GM12878 (cell line): ENCODE data around the gene MYO1D. TPM values are rescaled to one million over a fixed set of nuclear protein-coding genes. Genes with fewer than 3 reads are reported as not detected.

Experiments used
- ATAC-seq: fragments of 200-7000 bp; cut with Tn5 transposase; 3 replicates; pipeline ENCODE4 v1.9.1; 2020; ENCODE audit warnings: mild to moderate bottlenecking, moderate library complexity
- BruUV-seq: library from RNA; stranded (reverse); fragments of 400-500 nt; replicated peaks from 2 replicates; lab custom pipeline; 2021; lab: Mats Ljungman, UMichigan
- CTCF ChIA-PET: fragments of 300-600 bp; sonication (Branson Sonifier 250); formaldehyde crosslinking; extraction: SDS; loops from one replicate; lab custom pipeline; 2021; ENCODE audit warnings: inconsistent platforms; lab: Yijun Ruan, JAX
- POLR2A ChIA-PET: fragments of 350-600 bp; formaldehyde crosslinking; extraction: SDS; loops from one replicate; lab custom pipeline; 2021; ENCODE audit warnings: inconsistent platforms; lab: Charles Lee
- RAD21 ChIA-PET: fragments of 300-600 bp; sonication (Branson Sonifier 250); formaldehyde crosslinking; loops from one replicate; lab custom pipeline; 2023; ENCODE audit warnings: antibody characterized with exemption; ENCODE audit not compliant: unreplicated experiment; lab: Charles Lee
- SMC1A ChIA-PET: fragments of 300-600 bp; sonication (Branson Sonifier 250); formaldehyde crosslinking; loops from one replicate; lab custom pipeline; 2023; ENCODE audit not compliant: unreplicated experiment, uncharacterized antibody; lab: Charles Lee
- DNase-seq: peaks from one replicate; pipeline ENCODE4 v3.0.0-alpha.2; 2011; ENCODE audit warnings: low read depth, low spot score
- FAIRE-seq: peaks from 3 replicates; lab custom pipeline; 2011; peaks lifted over from hg19 to GRCh38; lab: Jason Lieb, UNC
- H2AFZ ChIP-seq: 2 replicates; pipeline ENCODE4 v1.6.0; 2011; ENCODE audit warnings: low read depth, low read length, control low read depth; ENCODE audit not compliant: control insufficient read depth
- H3K27ac ChIP-seq: 2 replicates; pipeline ENCODE4 v1.5.1; 2011; ENCODE audit warnings: control low read depth; ENCODE audit not compliant: control insufficient read depth, insufficient read depth
- H3K27me3 ChIP-seq, 2 experiments: replicated peaks in 1 of 2; 2 replicates each; pipeline versions ENCODE4 v1.6.0 to v1.6.1; 2011; ENCODE audit warnings: low read length in 1 of 2; ENCODE audit not compliant: control insufficient read depth in 2 of 2, insufficient read depth in 2 of 2
- H3K36me3 ChIP-seq, 2 experiments: 2 replicates each; pipeline ENCODE4 v1.5.1; 2011; ENCODE audit warnings: low read length in 1 of 2; ENCODE audit not compliant: control insufficient read depth in 2 of 2, insufficient read depth in 2 of 2
- H3K4me1 ChIP-seq: 2 replicates; pipeline ENCODE4 v1.6.1; 2011; ENCODE audit warnings: mild to moderate bottlenecking, low read length, moderate library complexity, mixed read lengths; ENCODE audit not compliant: control insufficient read depth, insufficient read depth
- H3K4me2 ChIP-seq: 2 replicates; pipeline ENCODE4 v1.6.0; 2011; ENCODE audit warnings: control low read depth; ENCODE audit not compliant: control insufficient read depth, insufficient read depth
- H3K4me3 ChIP-seq: fragments of 200-600 bp; sonication (generic); 2 replicates; pipeline ENCODE4 v1.5.1; 2016
- H3K79me2 ChIP-seq: 2 replicates; pipeline ENCODE4 v1.6.0; 2011; ENCODE audit warnings: low read length; ENCODE audit not compliant: control insufficient read depth, insufficient read depth
- H3K9ac ChIP-seq: 2 replicates; pipeline ENCODE4 v1.8.0; 2011; ENCODE audit warnings: low read length, control low read depth, mixed read lengths; ENCODE audit not compliant: control insufficient read depth, insufficient read depth
- H3K9me3 ChIP-seq: replicated peaks from 3 replicates; pipeline ENCODE4 v1.5.1; 2011; ENCODE audit warnings: mild to moderate bottlenecking, low read length; ENCODE audit not compliant: control insufficient read depth, insufficient read depth
- H4K20me1 ChIP-seq: 2 replicates; pipeline ENCODE4 v1.6.0; 2011; ENCODE audit not compliant: control insufficient read depth, insufficient read depth
- DPF2 ChIP-seq: fragments of 450-650 bp; IDR thresholded peaks from 2 replicates; pipeline ENCODE4 v1.6.1; 2017; ENCODE audit warnings: mild to moderate bottlenecking
- EGR1 ChIP-seq, 2 experiments: IDR thresholded peaks; 1 replicate in 1 of 2; 2 replicates in 1 of 2; pipeline ENCODE4 v1.6.1; 2011 to 2012; ENCODE audit warnings: low read depth in 2 of 2, low read length in 2 of 2, borderline replicate concordance in 1 of 2, mild to moderate bottlenecking in 1 of 2, moderate library complexity in 1 of 2
- KLF5 ChIP-seq: fragments of 450-650 bp; IDR thresholded peaks from 2 replicates; pipeline ENCODE4 v1.6.1; 2014; ENCODE audit warnings: mild to moderate bottlenecking; ENCODE audit not compliant: partially characterized antibody
- MAX ChIP-seq: IDR thresholded peaks from 2 replicates; pipeline ENCODE4 v1.6.1; 2012; ENCODE audit warnings: low read depth, low read length, improper control_type of control experiment
- MEF2A ChIP-seq: IDR thresholded peaks from 2 replicates; pipeline ENCODE4 v1.6.1; 2011; ENCODE audit warnings: low read depth, mild to moderate bottlenecking, low read length, moderate library complexity; ENCODE audit not compliant: insufficient read depth
- MTA2 ChIP-seq: fragments of 450-650 bp; IDR thresholded peaks from 2 replicates; pipeline ENCODE4 v1.6.1; 2016; ENCODE audit warnings: low read depth, mild to moderate bottlenecking, moderate library complexity
- NBN ChIP-seq: fragments of 450-650 bp; IDR thresholded peaks from 2 replicates; pipeline ENCODE4 v1.6.1; 2016
- PRDM15 ChIP-seq: fragments of 450-650 bp; formaldehyde crosslinking; IDR thresholded peaks from 2 replicates; pipeline ENCODE4 v1.4.0; 2020; ENCODE audit warnings: mild to moderate bottlenecking, moderate library complexity
- RAD21 ChIP-seq: IDR thresholded peaks from 2 replicates; pipeline ENCODE4 v1.6.1; 2011; ENCODE audit warnings: mild to moderate bottlenecking, low read depth, low read length, moderate library complexity; ENCODE audit not compliant: insufficient read depth
- RELB ChIP-seq: fragments of 450-650 bp; IDR thresholded peaks from 2 replicates; pipeline ENCODE4 v1.6.1; 2017; ENCODE audit warnings: low read depth, mild to moderate bottlenecking, moderate library complexity
- SP1 ChIP-seq: IDR thresholded peaks from one replicate; pipeline ENCODE4 v1.6.1; 2011; ENCODE audit warnings: low read depth, low read length
- STAT3 ChIP-seq: IDR thresholded peaks from 2 replicates; pipeline ENCODE4 v1.6.1; 2011; ENCODE audit warnings: low read depth, low read length, improper control_type of control experiment
- TCF12 ChIP-seq: IDR thresholded peaks from 2 replicates; pipeline ENCODE4 v1.6.1; 2011; ENCODE audit warnings: low read depth, mild to moderate bottlenecking, low read length
- TCF3 ChIP-seq: IDR thresholded peaks from 2 replicates; pipeline ENCODE4 v1.6.1; 2012; ENCODE audit warnings: low read depth, mild to moderate bottlenecking, low read length, borderline replicate concordance; ENCODE audit not compliant: insufficient read depth
- ZNF274 ChIP-seq: IDR thresholded peaks from one replicate; pipeline ENCODE4 v1.8.0; 2011; ENCODE audit not compliant: insufficient read length, insufficient read depth
- ZSCAN29 ChIP-seq: fragments of 450-650 bp; IDR thresholded peaks from 2 replicates; pipeline ENCODE4 v1.6.1; 2017; ENCODE audit warnings: mild to moderate bottlenecking, moderate library complexity
- WGBS: methylation state at CpG from one replicate; pipeline ENCODE4 v1.1.6; 2016; ENCODE audit warnings: low lambda C conversion rate; ENCODE audit not compliant: insufficient replicate concordance, insufficient coverage; ENCODE audit errors: missing lambda C conversion rate; 5-methylcytosine and 5-hydroxymethylcytosine counted together
- in situ Hi-C: fragments of 300-500 bp; cut with MboI; formaldehyde crosslinking; loops from 9 replicates; pipeline ENCODE4 v1.14.3; 2018; ENCODE audit warnings: mixed read lengths
- intact Hi-C: fragments of 100-400 bp; cut with micrococcal nuclease; formaldehyde crosslinking; loops from one replicate; pipeline ENCODE4 v1.14.2; 2022; ENCODE audit not compliant: unreplicated experiment
- polyA plus RNA-seq, 11 experiments: library from polyadenylated mRNA; depleted of rRNA in 4 of 11; unstranded in 6 of 11; stranded (reverse) in 5 of 11; fragments of >200 nt; fragmentation: Nextera tagmentation in 4 of 11; fragmentation: Illumina TruSeq in 1 of 11; extraction: Ambion mirVana in 4 of 11; extraction: Trizol in 1 of 11; gene quantifications; 1 replicate in 1 of 11; 2 replicates in 10 of 11; pipeline versions ENCODE4 v1.2.1 to v1.2.3, GENCODE V29; 2011 to 2016; ENCODE audit warnings: inconsistent platforms in 2 of 11, missing spikeins in 2 of 11, low read depth in 1 of 11
- total RNA-seq, 4 experiments: library from RNA; depleted of rRNA in 3 of 4; stranded (reverse); fragments of >200 nt in 3 of 4; fragmentation: Illumina TruSeq in 1 of 4; extraction: Trizol in 1 of 4; gene quantifications; 2 replicates each; pipeline versions ENCODE4 v1.2.1 to v1.2.3, GENCODE V29; 2013 to 2021

MYO1D gene
- total and polyA plus RNA-seq, 10 of the 15 experiments (the other 5 are each of a cell fraction or from before 2014, with no cell fraction given) = 1.8 to 37.7 (median 25.4) TPM

GRCh38 chr17:32877164-32877764 is 340 bp upstream of the MYO1D start:
- no TSS peak for BruUV-seq
- Histone ChIP-seq H4K20me1 (no peaks in the 10 kb centered on the region; the same call in 1 of the 2 replicates), H3K4me1 (no peaks in the 10 kb centered on the region), H3K27me3 (no peaks in the 10 kb centered on the region), H3K9me3 (no peaks in the 10 kb centered on the region), H3K27ac (peak overlapping the region; percentile 66), H3K4me3 (peak overlapping the region; percentile 51), H3K36me3 (no peaks in the 10 kb centered on the region), H3K79me2 (peaks cover 9% of the 10 kb centered on the region), H2AFZ (peak overlapping the region; percentile 98), H3K9ac (peak overlapping the region; percentile 21; the same call in 1 of the 2 replicates), H3K4me2 (peak overlapping the region; percentile 92)
- intact Hi-C loops (loop anchor here (1.0 to 5.0 kb wide), 3 partner anchors 48 to 395 kb away; no protein-coding TSS in a partner anchor), in situ Hi-C loops (no loop called here)
- FAIRE-seq = no peak
- ChIA-PET POLR2A (interaction anchor here (0.9 to 4.6 kb wide), 12 partner anchors 9 to 94 kb away, joined by 3 to 36 read pairs (median 8); no protein-coding TSS in a partner anchor), CTCF (interaction anchor here (0.7 to 13.7 kb wide), 37 partner anchors 9 to 433 kb away, joined by 3 to 335 read pairs (median 7); partner anchors contain the start of gene PSMD11), RAD21 (interaction anchor here (0.7 to 8.2 kb wide), 45 partner anchors 9 to 554 kb away, joined by 3 to 198 read pairs (median 6); partner anchors contain the start of genes CDK5R1 and PSMD11), SMC1A (interaction anchor here (0.5 to 14.6 kb wide), 30 partner anchors 10 to 392 kb away, joined by 3 to 248 read pairs (median 5); a partner anchor contains a TSS)
- peak; percentile 37 for DNase-seq
- ATAC-seq = peak; percentile 92
- 1% methylated on average over 32 of the region's 44 CpGs for WGBS
- TF ChIP-seq RAD21 = peak; percentile 80
- peak; percentile 78; the same call in 1 of the 2 replicates for TF ChIP-seq TCF3
- TF ChIP-seq SP1 = peak; percentile 7
- TF ChIP-seq MAX = 0 out of 2 replicates have a peak, but pooled peaks have one; percentile 26
- TF ChIP-seq MEF2A = 0 out of 2 replicates have a peak, but pooled peaks have one; percentile 6
- TF ChIP-seq ZSCAN29 = no peak
- TF ChIP-seq ZNF274 = no peak
- peak; percentile 38 for TF ChIP-seq KLF5
- TF ChIP-seq TCF12 = peak; percentile 84
- TF ChIP-seq PRDM15 (CRISPR knock-in tag) = no peak
- TF ChIP-seq DPF2 = peak; percentile 10; the same call in 1 of the 2 replicates
- peak; percentile 55; the same call in 1 of the 2 replicates for TF ChIP-seq RELB
- TF ChIP-seq MTA2 = peak; percentile 70
- peak in 1 of 2 experiments; percentile 77; a peak in 1 of 3 replicates for TF ChIP-seq EGR1 (IDR thresholded peaks at IDR 0.05; ENCODE audit: borderline replicate concordance in 1 of 2, low read depth in 2 of 2, low read length in 2 of 2)
- peak; percentile 60; the same call in 1 of the 2 replicates for TF ChIP-seq NBN
- TF ChIP-seq STAT3 = no peak
